Measurements from ENCODE around the gene NRIP1. TPM values are rescaled to one million over a fixed set of nuclear protein-coding genes. Genes with fewer than 3 reads are reported as not detected.
A peak's percentile ranks its signal among the peaks of the same experiment; 100 is the strongest.

NRIP1 gene
- total RNA-seq, 1 experiment from 2014 or later: 29.6 TPM

DNA sequence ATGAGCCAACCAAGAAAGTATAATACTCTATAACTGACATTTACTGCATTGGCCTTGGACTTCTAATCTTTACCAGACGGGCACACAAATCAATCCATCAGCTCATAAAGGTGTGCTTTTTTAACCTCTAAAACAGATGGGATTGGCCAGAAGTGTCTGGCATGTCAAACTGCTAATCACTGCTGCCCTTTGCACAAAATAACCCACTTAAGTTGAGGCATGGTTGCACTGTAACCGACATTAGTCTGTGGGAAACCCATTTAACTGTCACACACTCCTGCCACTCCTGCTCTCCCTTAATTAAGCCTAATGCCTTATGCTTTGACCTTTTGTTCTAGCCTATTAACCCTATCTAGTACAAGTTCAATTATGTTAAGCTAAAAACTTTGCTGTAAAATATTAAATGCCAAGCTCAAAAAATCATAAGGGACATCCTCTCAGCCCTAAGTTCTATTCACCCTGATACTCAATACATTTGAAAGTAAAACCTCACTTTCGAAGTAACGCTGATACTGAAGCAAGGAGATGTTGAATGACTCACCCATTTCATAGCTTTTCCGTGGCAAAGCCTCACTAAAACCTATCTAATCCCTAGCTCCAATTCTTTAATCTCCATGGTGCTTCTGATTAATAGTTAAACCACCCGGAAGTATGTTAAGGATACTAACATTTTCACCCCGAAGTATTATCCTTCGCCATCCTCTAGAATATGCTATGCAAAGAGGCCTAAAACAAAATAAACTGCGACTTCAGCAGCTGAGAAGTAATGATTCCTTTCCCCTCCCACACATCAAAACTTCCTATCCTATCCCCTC lies 12.9 kb downstream of the NRIP1 start:
- intact Hi-C loops (cut with micrococcal nuclease): no loop called here
- Histone ChIP-seq H2AFZ (ENCODE audit: low read depth, low read length, poor library complexity, severe bottlenecking) (no peak overlapping the region), H3K4me1 (ENCODE audit: control insufficient read depth in 1 of 2, insufficient read depth in 2 of 2, low read length in 2 of 2) (peaks cover 31 to 59% of the 10 kb centered on the region in 2 experiments), H3K36me3 (ENCODE audit: control insufficient read depth in 1 of 2, insufficient read depth in 2 of 2, low read length in 2 of 2) (no peaks in the 10 kb centered on the region), H3K79me2 (ENCODE audit: insufficient read depth, low read length) (peaks cover 98% of the 10 kb centered on the region), H3K9me3 (ENCODE audit: control insufficient read depth in 1 of 2, insufficient read depth in 1 of 2, low read depth in 1 of 2, low read length in 2 of 2) (no peaks in the 10 kb centered on the region), H3K9ac (ENCODE audit: low read length) (peak overlapping the region; percentile 37), H3K9me2 (ENCODE audit: insufficient read depth) (no peaks in the 10 kb centered on the region), H4K20me1 (ENCODE audit: insufficient read depth) (no peaks in the 10 kb centered on the region), H3K27me3 (ENCODE audit: insufficient read depth, low read length) (no peaks in the 10 kb centered on the region), H3K4me3 (replicated peaks in 1 of 2; ENCODE audit: low read depth in 1 of 2, low read length in 2 of 2) (peak overlapping the region; percentile 3 to 29), H3K27ac (ENCODE audit: low read depth, low read length) (peak overlapping the region; percentile 95), H3K4me2 (ENCODE audit: low read length) (peak overlapping the region; percentile 75)
- ChIA-PET POLR2A (interaction anchor here (1.2 kb wide), 1 partner anchor 13 kb away, joined by 3 read pairs; the partner anchor contains the start of gene NRIP1), CTCF (no interaction called here), RAD21 (ENCODE audit: low non-redundant PET in 1 of 2, low total read pairs in 2 of 2, uncharacterized antibody in 2 of 2, unreplicated experiment in 2 of 2) (no interaction called here)
- DNase-seq (ENCODE audit: low read depth, low spot score): no peak
- BruUV-seq (replicated peaks): no TSS peak
- TF ChIP-seq ZFX (IDR thresholded peaks at IDR 0.05) (no peak), EZH2phosphoT487 (IDR thresholded peaks at IDR 0.05; ENCODE audit: borderline replicate concordance) (no peak), SP1 (IDR thresholded peaks at IDR 0.05; ENCODE audit: low read depth) (peak; percentile 1; the same call in 1 of the 2 replicates), EGR1 (IDR thresholded peaks at IDR 0.05; ENCODE audit: low read depth) (no peak), RAD21 (IDR thresholded peaks at IDR 0.05; ENCODE audit: low read depth) (no peak), ELF1 (IDR thresholded peaks at IDR 0.05; ENCODE audit: borderline replicate concordance, low read depth) (no peak)
- TF ChIP-seq, protein P1, sequence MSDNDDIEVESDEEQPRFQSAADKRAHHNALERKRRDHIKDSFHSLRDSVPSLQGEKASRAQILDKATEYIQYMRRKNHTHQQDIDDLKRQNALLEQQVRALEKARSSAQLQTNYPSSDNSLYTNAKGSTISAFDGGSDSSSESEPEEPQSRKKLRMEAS (IDR thresholded peaks at IDR 0.05): no peak
- peak; percentile 68 for ATAC-seq

GRCh38 chr21:15050568-15051377 lies 14.0 kb downstream of the NRIP1 start:
- ChIA-PET POLR2A (no interaction called here), RAD21 (ENCODE audit: low non-redundant PET in 1 of 2, low total read pairs in 2 of 2, uncharacterized antibody in 2 of 2, unreplicated experiment in 2 of 2) (no interaction called here), CTCF (no interaction called here)
- no peaks in the 10 kb centered on the region for H3K9me2 ChIP-seq (ENCODE audit: insufficient read depth)
- H4K20me1 ChIP-seq (ENCODE audit: insufficient read depth): no peaks in the 10 kb centered on the region
- H3K9ac ChIP-seq (ENCODE audit: low read length): no peak overlapping the region
- ATAC-seq (no peak; the same call in 1 of the 2 replicates), DNase-seq (ENCODE audit: low read depth, low spot score) (no peak)
- peak overlapping the region; percentile 95 for H3K27ac ChIP-seq (ENCODE audit: low read depth, low read length)
- peak overlapping the region; percentile 75; the same call in 1 of the 2 replicates for H3K4me2 ChIP-seq (ENCODE audit: low read length)
- peaks cover 98% of the 10 kb centered on the region for H3K79me2 ChIP-seq (ENCODE audit: insufficient read depth, low read length)
- H3K4me1 ChIP-seq (ENCODE audit: control insufficient read depth in 1 of 2, insufficient read depth in 2 of 2, low read length in 2 of 2): peaks cover 26 to 49% of the 10 kb centered on the region in 2 experiments
- H2AFZ ChIP-seq (ENCODE audit: low read depth, low read length, poor library complexity, severe bottlenecking): no peak overlapping the region
- H3K4me3 ChIP-seq (replicated peaks in 1 of 2; ENCODE audit: low read depth in 1 of 2, low read length in 2 of 2): no peak overlapping the region
- no TSS peak for BruUV-seq (replicated peaks)
- H3K9me3 ChIP-seq (ENCODE audit: control insufficient read depth in 1 of 2, insufficient read depth in 1 of 2, low read depth in 1 of 2, low read length in 2 of 2): no peaks in the 10 kb centered on the region
- no peaks in the 10 kb centered on the region for H3K27me3 ChIP-seq (ENCODE audit: insufficient read depth, low read length)
- intact Hi-C loops (cut with micrococcal nuclease): no loop called here
- H3K36me3 ChIP-seq (ENCODE audit: control insufficient read depth in 1 of 2, insufficient read depth in 2 of 2, low read length in 2 of 2): no peaks in the 10 kb centered on the region
- TF ChIP-seq ZFX (IDR thresholded peaks at IDR 0.05) (no peak), CBX3 (IDR thresholded peaks at IDR 0.05; ENCODE audit: low read depth) (no peak), RAD21 (IDR thresholded peaks at IDR 0.05; ENCODE audit: low read depth) (no peak), POLR2AphosphoS5 (IDR thresholded peaks at IDR 0.05; ENCODE audit: low read depth, low read length) (no peak), POLR2A (IDR thresholded peaks at IDR 0.05; ENCODE audit: borderline replicate concordance, extremely low read depth, insufficient read depth, insufficient read length) (no peak), FOSL1 (IDR thresholded peaks at IDR 0.05; ENCODE audit: low read depth) (no peak), SP1 (IDR thresholded peaks at IDR 0.05; ENCODE audit: low read depth) (no peak)
- TF ChIP-seq, protein P2, sequence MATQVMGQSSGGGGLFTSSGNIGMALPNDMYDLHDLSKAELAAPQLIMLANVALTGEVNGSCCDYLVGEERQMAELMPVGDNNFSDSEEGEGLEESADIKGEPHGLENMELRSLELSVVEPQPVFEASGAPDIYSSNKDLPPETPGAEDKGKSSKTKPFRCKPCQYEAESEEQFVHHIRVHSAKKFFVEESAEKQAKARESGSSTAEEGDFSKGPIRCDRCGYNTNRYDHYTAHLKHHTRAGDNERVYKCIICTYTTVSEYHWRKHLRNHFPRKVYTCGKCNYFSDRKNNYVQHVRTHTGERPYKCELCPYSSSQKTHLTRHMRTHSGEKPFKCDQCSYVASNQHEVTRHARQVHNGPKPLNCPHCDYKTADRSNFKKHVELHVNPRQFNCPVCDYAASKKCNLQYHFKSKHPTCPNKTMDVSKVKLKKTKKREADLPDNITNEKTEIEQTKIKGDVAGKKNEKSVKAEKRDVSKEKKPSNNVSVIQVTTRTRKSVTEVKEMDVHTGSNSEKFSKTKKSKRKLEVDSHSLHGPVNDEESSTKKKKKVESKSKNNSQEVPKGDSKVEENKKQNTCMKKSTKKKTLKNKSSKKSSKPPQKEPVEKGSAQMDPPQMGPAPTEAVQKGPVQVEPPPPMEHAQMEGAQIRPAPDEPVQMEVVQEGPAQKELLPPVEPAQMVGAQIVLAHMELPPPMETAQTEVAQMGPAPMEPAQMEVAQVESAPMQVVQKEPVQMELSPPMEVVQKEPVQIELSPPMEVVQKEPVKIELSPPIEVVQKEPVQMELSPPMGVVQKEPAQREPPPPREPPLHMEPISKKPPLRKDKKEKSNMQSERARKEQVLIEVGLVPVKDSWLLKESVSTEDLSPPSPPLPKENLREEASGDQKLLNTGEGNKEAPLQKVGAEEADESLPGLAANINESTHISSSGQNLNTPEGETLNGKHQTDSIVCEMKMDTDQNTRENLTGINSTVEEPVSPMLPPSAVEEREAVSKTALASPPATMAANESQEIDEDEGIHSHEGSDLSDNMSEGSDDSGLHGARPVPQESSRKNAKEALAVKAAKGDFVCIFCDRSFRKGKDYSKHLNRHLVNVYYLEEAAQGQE (IDR thresholded peaks at IDR 0.05; ENCODE audit: low read depth): no peak

All from HCT116 (cell line).